Measurements from ENCODE around the gene THAP7.

THAP7 gene

DNA sequence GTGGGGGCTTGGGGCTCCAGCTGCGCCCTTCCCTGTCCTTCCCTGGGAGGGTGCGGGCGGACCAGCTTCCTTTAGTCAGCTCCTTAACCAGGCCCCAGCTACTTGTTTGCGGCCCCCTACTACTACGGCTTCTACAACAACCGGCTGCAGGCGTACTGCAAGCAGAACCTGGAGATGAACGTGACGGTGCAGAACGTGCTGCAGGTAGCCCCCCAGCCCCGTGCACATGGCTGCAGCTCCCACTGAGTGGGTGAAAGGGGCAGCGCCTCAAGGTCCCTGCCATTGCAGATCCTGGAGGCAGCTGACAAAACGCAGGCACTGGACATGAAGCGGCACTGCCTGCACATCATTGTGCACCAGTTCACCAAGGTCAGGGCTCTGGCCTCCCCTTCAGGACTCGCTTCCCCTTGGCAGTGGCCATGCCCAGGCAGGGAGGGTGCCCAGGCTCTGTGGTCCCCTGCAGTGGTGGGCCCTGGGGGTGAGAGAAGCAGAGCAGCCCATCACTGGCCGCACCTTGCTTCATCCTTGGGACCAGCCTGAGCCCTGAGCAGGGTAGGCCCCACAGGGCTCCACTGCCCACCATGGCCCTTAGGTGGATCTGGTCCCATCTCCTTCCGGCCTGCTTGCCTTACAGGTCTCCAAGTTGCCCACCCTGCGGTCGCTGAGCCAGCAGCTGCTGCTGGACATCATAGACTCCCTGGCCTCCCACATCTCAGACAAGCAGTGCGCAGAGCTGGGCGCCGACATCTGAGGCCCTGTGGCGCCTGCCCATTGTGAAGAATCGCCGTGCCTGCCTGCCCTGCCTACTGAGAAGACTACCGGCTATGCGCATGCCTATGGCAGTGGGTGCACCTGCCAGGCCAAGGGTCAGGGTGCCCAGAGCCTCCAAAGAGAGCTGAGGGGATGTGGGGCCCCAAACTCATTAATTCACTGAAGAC, 5.1 kb downstream of the THAP7 start:
- no peak overlapping the region for H3K9ac ChIP-seq (ENCODE audit: insufficient read length, low read depth)
- H3K27me3 ChIP-seq (ENCODE audit: insufficient read depth, insufficient read length) = no peaks in the 10 kb centered on the region
- TF ChIP-seq YY1 (IDR thresholded peaks at IDR 0.05; ENCODE audit: insufficient read depth, insufficient read length) (no peak), ZNF274 (IDR thresholded peaks at IDR 0.05; ENCODE audit: low read depth, low read length) (no peak), SUZ12 (IDR thresholded peaks at IDR 0.05; ENCODE audit: extremely low read depth, insufficient read depth, insufficient read length) (no peak)
- H3K36me3 ChIP-seq (ENCODE audit: insufficient read depth, insufficient read length, low read length) = peaks cover 87% of the 10 kb centered on the region
- no peak for DNase-seq (ENCODE audit: low read depth, low spot score)
- H3K9me3 ChIP-seq (ENCODE audit: insufficient read depth, low read length) = no peaks in the 10 kb centered on the region
- H3K4me1 ChIP-seq (ENCODE audit: insufficient read depth, insufficient read length) = peaks cover 2% of the 10 kb centered on the region
- no peak overlapping the region for H3K4me3 ChIP-seq (ENCODE audit: insufficient read length, low read depth)

DNA sequence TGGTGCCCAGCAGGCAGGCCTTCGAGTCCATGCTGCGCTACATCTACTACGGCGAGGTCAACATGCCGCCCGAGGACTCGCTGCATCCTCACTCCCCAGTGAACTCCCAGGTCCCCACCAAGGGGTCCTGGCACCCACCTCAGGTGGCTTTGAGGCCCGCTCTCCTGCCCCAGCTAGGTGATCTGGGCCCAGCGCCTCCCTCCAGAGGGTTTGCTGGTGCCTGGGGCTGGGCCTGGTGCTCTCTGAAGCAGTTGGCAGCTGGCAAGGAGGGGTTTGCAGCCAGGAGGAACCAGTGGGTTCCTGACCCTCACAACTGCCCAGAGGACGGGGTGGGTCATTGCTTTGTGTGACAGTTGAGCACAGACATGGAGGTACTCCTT, 5.9 kb downstream of the THAP7 start:
- Histone ChIP-seq H3K4me1 (ENCODE audit: insufficient read depth, insufficient read length) (peaks cover 2% of the 10 kb centered on the region), H3K36me3 (ENCODE audit: insufficient read depth, insufficient read length, low read length) (peaks cover 95% of the 10 kb centered on the region), H3K9me3 (ENCODE audit: insufficient read depth, low read length) (no peaks in the 10 kb centered on the region), H3K4me3 (ENCODE audit: insufficient read length, low read depth) (no peak overlapping the region), H3K27me3 (ENCODE audit: insufficient read depth, insufficient read length) (no peaks in the 10 kb centered on the region), H3K9ac (ENCODE audit: insufficient read length, low read depth) (no peak overlapping the region)
- TF ChIP-seq YY1 (IDR thresholded peaks at IDR 0.05; ENCODE audit: insufficient read depth, insufficient read length) (no peak), ZNF274 (IDR thresholded peaks at IDR 0.05; ENCODE audit: low read depth, low read length) (no peak), SUZ12 (IDR thresholded peaks at IDR 0.05; ENCODE audit: extremely low read depth, insufficient read depth, insufficient read length) (no peak)
- DNase-seq (ENCODE audit: low read depth, low spot score) = no peak

DNA sequence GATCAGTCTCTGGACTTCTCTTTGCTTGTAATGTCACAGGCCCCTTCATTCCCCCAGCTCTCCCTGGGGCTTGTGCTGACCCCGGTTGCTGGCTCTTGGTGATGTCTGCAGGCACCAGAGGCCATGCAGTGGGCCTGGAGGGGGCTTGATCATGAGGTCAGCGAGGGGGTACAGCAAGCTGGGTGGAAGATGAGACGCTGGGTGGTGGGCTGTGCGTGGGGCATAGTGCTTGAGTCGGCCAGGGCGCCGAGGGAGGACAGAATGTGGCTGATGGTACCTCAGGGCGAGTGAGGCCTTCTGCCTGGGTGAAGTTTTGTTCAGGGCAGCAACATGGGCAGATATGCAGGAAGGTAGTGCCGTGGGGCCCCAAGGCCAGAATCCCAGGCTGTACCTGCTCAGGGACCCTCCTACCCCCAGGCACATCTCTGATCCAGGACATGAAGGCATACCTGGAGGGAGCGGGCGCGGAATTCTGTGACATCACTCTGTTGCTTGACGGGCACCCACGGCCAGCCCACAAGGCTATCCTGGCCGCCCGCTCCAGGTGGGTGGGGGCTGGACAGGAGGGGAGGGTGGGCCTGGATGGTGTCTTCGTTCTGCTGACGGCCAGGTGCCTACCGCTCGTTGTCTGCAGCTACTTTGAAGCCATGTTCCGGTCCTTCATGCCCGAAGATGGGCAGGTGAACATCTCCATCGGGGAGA, 6.4 kb downstream of the THAP7 start:
- H3K36me3 ChIP-seq (ENCODE audit: insufficient read depth, insufficient read length, low read length) = peaks cover 95% of the 10 kb centered on the region

DNA sequence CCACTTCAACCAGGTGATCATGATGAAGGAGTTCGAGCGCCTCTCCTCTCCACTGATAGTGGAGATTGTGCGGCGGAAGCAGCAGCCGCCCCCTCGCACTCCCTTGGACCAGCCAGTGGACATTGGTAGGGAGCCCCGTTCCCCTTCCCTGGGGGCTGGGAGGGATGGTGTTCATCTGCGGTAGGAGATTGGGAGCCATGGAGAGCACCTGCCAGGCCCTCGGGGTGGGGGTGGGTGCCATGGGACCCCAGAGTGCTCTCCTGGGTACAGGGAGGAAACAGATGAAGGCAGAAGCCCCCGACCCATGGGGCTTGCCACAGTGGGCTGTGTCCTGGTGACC, 7.0 kb downstream of the THAP7 start:
- Histone ChIP-seq H3K4me1 (ENCODE audit: insufficient read depth, insufficient read length) (peaks cover 2% of the 10 kb centered on the region), H3K36me3 (ENCODE audit: insufficient read depth, insufficient read length, low read length) (peaks cover 95% of the 10 kb centered on the region), H3K4me3 (ENCODE audit: insufficient read length, low read depth) (no peak overlapping the region), H3K27me3 (ENCODE audit: insufficient read depth, insufficient read length) (no peaks in the 10 kb centered on the region), H3K9ac (ENCODE audit: insufficient read length, low read depth) (no peak overlapping the region), H3K9me3 (ENCODE audit: insufficient read depth, low read length) (no peaks in the 10 kb centered on the region)
- TF ChIP-seq ZNF274 (IDR thresholded peaks at IDR 0.05; ENCODE audit: low read depth, low read length) (no peak), YY1 (IDR thresholded peaks at IDR 0.05; ENCODE audit: insufficient read depth, insufficient read length) (no peak), SUZ12 (IDR thresholded peaks at IDR 0.05; ENCODE audit: extremely low read depth, insufficient read depth, insufficient read length) (no peak)
- DNase-seq (ENCODE audit: low read depth, low spot score) = no peak

More for the DNA sequence above, 6.4 kb downstream of the THAP7 start:
- no peak for DNase-seq (ENCODE audit: low read depth, low spot score)
- TF ChIP-seq YY1 (IDR thresholded peaks at IDR 0.05; ENCODE audit: insufficient read depth, insufficient read length) = no peak
- no peak for TF ChIP-seq ZNF274 (IDR thresholded peaks at IDR 0.05; ENCODE audit: low read depth, low read length)
- peaks cover 2% of the 10 kb centered on the region for H3K4me1 ChIP-seq (ENCODE audit: insufficient read depth, insufficient read length)
- H3K4me3 ChIP-seq (ENCODE audit: insufficient read length, low read depth) = no peak overlapping the region
- no peaks in the 10 kb centered on the region for H3K9me3 ChIP-seq (ENCODE audit: insufficient read depth, low read length)
- no peak overlapping the region for H3K9ac ChIP-seq (ENCODE audit: insufficient read length, low read depth)
- no peaks in the 10 kb centered on the region for H3K27me3 ChIP-seq (ENCODE audit: insufficient read depth, insufficient read length)

DNA sequence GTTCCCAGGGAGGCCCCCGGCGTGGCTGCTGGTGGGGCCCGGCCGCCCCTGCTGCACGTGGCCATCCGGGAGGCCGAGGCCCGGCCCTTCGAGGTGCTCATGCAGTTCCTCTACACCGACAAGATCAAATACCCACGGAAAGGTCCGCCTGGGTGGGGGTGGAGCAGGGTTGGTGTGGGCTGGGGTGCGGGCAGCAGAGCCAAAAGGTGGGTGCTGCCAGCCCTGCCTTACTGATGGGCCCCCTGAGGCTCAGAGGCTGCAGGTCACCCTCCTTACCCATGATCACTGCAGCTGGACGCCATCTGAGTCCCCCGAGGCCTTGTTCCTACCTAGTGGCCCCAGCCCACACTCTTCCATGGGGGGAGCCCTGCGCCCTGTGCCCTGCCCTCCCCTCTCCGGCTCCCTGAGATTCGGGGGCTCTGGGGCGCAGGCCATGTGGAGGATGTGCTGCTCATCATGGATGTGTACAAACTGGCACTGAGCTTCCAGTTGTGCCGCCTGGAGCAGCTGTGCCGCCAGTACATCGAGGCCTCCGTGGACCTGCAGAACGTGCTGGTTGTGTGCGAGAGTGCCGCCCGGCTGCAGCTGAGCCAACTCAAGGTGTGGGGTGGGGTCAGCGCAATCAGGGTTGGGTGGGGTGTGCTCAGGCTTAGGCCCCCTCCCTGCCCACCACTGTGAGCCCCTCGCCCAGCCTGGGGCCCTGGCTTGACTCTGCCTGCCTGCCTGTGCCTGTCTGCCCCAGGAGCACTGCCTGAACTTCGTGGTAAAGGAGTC, 7.6 kb downstream of the THAP7 start:
- peaks cover 95% of the 10 kb centered on the region for H3K36me3 ChIP-seq (ENCODE audit: insufficient read depth, insufficient read length, low read length)
- no peaks in the 10 kb centered on the region for H3K9me3 ChIP-seq (ENCODE audit: insufficient read depth, low read length)
- TF ChIP-seq SUZ12 (IDR thresholded peaks at IDR 0.05; ENCODE audit: extremely low read depth, insufficient read depth, insufficient read length) = no peak
- TF ChIP-seq ZNF274 (IDR thresholded peaks at IDR 0.05; ENCODE audit: low read depth, low read length) = no peak
- no peak for TF ChIP-seq YY1 (IDR thresholded peaks at IDR 0.05; ENCODE audit: insufficient read depth, insufficient read length)
- no peak for DNase-seq (ENCODE audit: low read depth, low spot score)
- no peaks in the 10 kb centered on the region for H3K27me3 ChIP-seq (ENCODE audit: insufficient read depth, insufficient read length)
- no peaks in the 10 kb centered on the region for H3K4me1 ChIP-seq (ENCODE audit: insufficient read depth, insufficient read length)
- H3K9ac ChIP-seq (ENCODE audit: insufficient read length, low read depth) = no peak overlapping the region
- H3K4me3 ChIP-seq (ENCODE audit: insufficient read length, low read depth) = no peak overlapping the region

DNA sequence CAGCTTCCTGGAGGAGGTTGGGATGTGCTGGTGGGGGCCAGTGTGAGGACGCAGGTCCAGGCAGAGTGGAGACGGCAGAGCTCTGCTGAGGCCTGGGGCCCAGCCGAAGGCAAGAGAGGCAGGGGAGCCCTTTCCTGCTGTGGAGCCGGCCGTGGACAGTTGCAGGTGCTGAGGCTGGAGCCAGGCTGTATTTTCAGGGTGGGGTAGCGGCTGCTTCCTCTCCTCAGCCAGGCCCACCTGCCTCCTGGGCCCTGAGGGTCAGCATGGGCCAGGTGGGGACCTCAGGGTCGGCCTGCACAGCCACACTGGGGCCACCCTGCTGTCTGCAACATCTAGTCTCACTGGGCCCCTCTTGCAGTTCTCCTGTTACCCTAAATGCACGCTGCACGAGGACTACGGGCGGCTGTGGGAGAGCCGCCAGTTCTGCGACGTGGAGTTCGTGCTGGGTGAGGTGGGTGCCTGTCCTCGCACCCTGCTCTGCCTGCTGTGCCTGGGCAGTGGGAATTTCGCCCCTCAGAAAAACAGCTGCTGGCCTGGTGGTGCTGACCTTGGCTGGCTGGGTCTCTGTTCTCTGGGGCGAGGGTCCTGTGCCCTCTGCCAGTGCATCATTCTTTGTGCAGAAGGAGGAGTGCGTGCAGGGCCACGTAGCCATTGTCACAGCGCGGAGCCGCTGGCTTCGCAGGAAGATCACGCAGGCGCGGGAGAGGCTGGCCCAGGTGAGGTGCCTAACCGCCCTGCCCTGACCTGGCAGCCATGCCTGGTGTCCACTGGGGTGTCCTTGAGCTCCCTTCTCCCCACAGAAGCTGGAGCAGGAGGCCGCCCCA, 8.4 kb downstream of the THAP7 start:
- Histone ChIP-seq H3K9ac (ENCODE audit: insufficient read length, low read depth) (no peak overlapping the region), H3K27me3 (ENCODE audit: insufficient read depth, insufficient read length) (no peaks in the 10 kb centered on the region), H3K4me3 (ENCODE audit: insufficient read length, low read depth) (no peak overlapping the region), H3K4me1 (ENCODE audit: insufficient read depth, insufficient read length) (no peaks in the 10 kb centered on the region), H3K9me3 (ENCODE audit: insufficient read depth, low read length) (no peaks in the 10 kb centered on the region), H3K36me3 (ENCODE audit: insufficient read depth, insufficient read length, low read length) (peaks cover 91% of the 10 kb centered on the region)
- no peak for DNase-seq (ENCODE audit: low read depth, low spot score)
- TF ChIP-seq SUZ12 (IDR thresholded peaks at IDR 0.05; ENCODE audit: extremely low read depth, insufficient read depth, insufficient read length) (no peak), ZNF274 (IDR thresholded peaks at IDR 0.05; ENCODE audit: low read depth, low read length) (no peak), YY1 (IDR thresholded peaks at IDR 0.05; ENCODE audit: insufficient read depth, insufficient read length) (no peak)
